K562 (cell line): Measurements from ENCODE around the gene ERCC6. TPM values are rescaled to one million over a fixed set of nuclear protein-coding genes. Genes with fewer than 3 reads are reported as not detected.

Source experiments
- CTCFL ChIP-seq: IDR thresholded peaks from 2 replicates; pipeline ENCODE4 v1.6.1; 2011; ENCODE audit warnings: borderline replicate concordance, low read depth, mild to moderate bottlenecking, moderate library complexity, low read length; ENCODE audit not compliant: insufficient read depth, poor library complexity, severe bottlenecking
- HMGN3 ChIP-seq: IDR thresholded peaks from 2 replicates; pipeline ENCODE4 v1.6.1; 2011; ENCODE audit warnings: borderline replicate concordance, low read depth, mild to moderate bottlenecking, mixed read lengths, low read length; ENCODE audit not compliant: insufficient read length; ENCODE audit errors: extremely low read depth
- HNRNPL ChIP-seq: fragments of 200-400 bp; formaldehyde crosslinking; IDR thresholded peaks from 2 replicates; pipeline ENCODE4 v1.6.1; 2017; ENCODE audit warnings: low read depth, mild to moderate bottlenecking, low read length
- RCOR1 ChIP-seq, 2 experiments: IDR thresholded peaks; 2 replicates each; pipeline ENCODE4 v1.6.1; 2012; ENCODE audit warnings: low read depth in 2 of 2, low read length in 2 of 2, borderline replicate concordance in 1 of 2, improper control_type of control experiment in 1 of 2
- TRIM24 ChIP-seq, 2 experiments: fragments of 450-650 bp; IDR thresholded peaks; 2 replicates each; pipeline ENCODE4 v1.6.1; 2016
- ZNF764 ChIP-seq: fragments of 250-450 bp; sonication (Bioruptor Pico); IDR thresholded peaks from 2 replicates; pipeline ENCODE4 v1.4.0; 2020; ENCODE audit warnings: low read depth, mild to moderate bottlenecking, moderate library complexity
- polyA plus RNA-seq, 8 experiments: library from polyadenylated mRNA; depleted of rRNA in 4 of 8; stranded (reverse) in 5 of 8; unstranded in 3 of 8; fragments of >200 nt; fragmentation: Nextera tagmentation in 2 of 8; fragmentation: Illumina TruSeq in 1 of 8; extraction: Ambion mirVana in 2 of 8; extraction: Trizol in 1 of 8; gene quantifications; 2 replicates each; pipeline versions ENCODE4 v1.2.1 to v1.2.3, GENCODE V29; 2011 to 2014; ENCODE audit warnings: inconsistent platforms in 1 of 8, missing spikeins in 1 of 8
- total RNA-seq, 7 experiments: library from RNA; depleted of rRNA in 6 of 7; stranded (reverse); fragments of >200 nt in 6 of 7; fragmentation: Illumina TruSeq in 2 of 7; extraction: Trizol in 2 of 7; gene quantifications; 2 replicates each; pipeline versions ENCODE4 v1.2.1 to v1.2.3, GENCODE V29; 2011 to 2021; ENCODE audit warnings: low replicate concordance in 1 of 7
- TF ChIP-seq, protein P1 (sequence below): fragments of 250-450 bp; sonication (Bioruptor Pico); IDR thresholded peaks from 2 replicates; pipeline ENCODE4 v1.4.0; 2020; ENCODE audit warnings: mild to moderate bottlenecking
- TF ChIP-seq, protein P2 (sequence below): sonication (generic); formaldehyde crosslinking; IDR thresholded peaks from 2 replicates; pipeline ENCODE4 v1.8.0; 2022; ENCODE audit warnings: mild to moderate bottlenecking, missing genetic modification reagents

Gene ERCC6
- total and polyA plus RNA-seq, 9 of the 15 experiments (the other 6 are each of a cell fraction or from before 2014, with no cell fraction given) = 7.8 to 17.7 (median 11.8) TPM

- TF ChIP-seq, protein P1, sequence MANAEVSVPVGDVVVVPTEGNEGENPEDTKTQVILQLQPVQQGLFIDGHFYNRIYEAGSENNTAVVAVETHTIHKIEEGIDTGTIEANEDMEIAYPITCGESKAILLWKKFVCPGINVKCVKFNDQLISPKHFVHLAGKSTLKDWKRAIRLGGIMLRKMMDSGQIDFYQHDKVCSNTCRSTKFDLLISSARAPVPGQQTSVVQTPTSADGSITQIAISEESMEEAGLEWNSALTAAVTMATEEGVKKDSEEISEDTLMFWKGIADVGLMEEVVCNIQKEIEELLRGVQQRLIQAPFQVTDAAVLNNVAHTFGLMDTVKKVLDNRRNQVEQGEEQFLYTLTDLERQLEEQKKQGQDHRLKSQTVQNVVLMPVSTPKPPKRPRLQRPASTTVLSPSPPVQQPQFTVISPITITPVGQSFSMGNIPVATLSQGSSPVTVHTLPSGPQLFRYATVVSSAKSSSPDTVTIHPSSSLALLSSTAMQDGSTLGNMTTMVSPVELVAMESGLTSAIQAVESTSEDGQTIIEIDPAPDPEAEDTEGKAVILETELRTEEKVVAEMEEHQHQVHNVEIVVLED (CRISPR knock-in tag) = peak; percentile 31; the same call in 1 of the 2 replicates
- TF ChIP-seq CTCFL (peak; percentile 1), TRIM24 (IDR thresholded peaks at IDR 0.05) (peak in 1 of 2 experiments; percentile 55; a peak in 2 of 4 replicates), HMGN3 (peak; percentile 65), HNRNPL (no peak; the same call in 1 of the 2 replicates), ZNF764 (CRISPR knock-in tag) (peak; percentile 87), RCOR1 (IDR thresholded peaks at IDR 0.05; ENCODE audit: borderline replicate concordance in 1 of 2, low read depth in 2 of 2, low read length in 2 of 2) (peak in 1 of 2 experiments; percentile 24; a peak in 1 of 4 replicates)
- TF ChIP-seq, protein P2, sequence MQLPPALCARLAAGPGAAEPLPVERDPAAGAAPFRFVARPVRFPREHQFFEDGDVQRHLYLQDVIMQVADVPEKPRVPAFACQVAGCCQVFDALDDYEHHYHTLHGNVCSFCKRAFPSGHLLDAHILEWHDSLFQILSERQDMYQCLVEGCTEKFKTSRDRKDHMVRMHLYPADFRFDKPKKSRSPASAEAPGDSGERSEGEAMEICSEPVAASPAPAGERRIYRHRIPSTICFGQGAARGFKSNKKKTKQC (CRISPR knock-in tag) = peak; percentile 16; the same call in 1 of the 2 replicates
These were observed at the start of gene ERCC6 (continued) for GRCh38 chr10:49538381-49539319.
